ENCODE results near the gene GALR3. TPM values are rescaled to one million over a fixed set of nuclear protein-coding genes. Genes with fewer than 3 reads are reported as not detected.

Gene GALR3
- total RNA-seq, 4 donors from 2014 or later = not detected

DNA sequence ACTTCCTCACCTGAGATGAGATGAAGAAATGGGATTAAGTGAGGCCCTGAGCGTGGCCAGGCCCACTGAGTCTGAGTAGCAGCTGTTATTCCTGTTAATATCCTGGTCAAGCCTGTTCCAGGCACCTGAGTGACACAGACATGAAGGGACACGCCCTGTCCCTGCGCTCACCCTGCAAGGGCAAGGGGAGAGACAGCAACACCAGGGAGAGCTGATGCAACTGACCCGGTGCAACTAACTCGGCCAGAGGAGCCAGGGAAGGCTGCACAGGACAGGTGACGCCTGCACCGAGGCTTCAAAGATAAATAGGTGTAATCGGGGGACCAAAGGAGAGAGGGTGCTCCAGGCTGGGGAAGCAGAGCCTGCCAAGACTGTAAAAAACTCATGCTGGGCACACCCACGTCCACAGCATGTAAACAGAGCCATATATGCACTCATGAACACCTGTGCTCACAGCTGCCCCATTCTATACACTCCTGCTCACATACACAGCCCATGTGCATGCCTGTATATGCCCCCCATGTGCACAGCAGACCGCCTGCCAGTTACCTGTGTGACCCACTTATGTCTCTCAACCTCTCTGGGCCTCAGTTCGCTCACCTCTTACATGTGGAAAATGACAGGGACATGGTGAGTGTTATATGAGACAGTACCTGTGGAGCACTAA is 38.2 kb upstream of the GALR3 start:
- H3K27ac ChIP-seq = peak overlapping the region; percentile 76 to 87 (median 85)
- 42% methylated on average over 11 of the region's 11 CpGs; no CpG with 5 or more reads in 1 of the 2 donors for WGBS, 2 donors (ENCODE audit: low coverage in 1 of 2)
- peaks cover 3 to 25% (median 17%) of the 10 kb centered on the region in 4 donors for H3K4me1 ChIP-seq
- no peaks in the 10 kb centered on the region for H3K36me3 ChIP-seq
- in situ Hi-C loops (cut with MboI; ENCODE audit: low pct_ligation_motif_present in 1 of 4, low pct_unique_long_range_greater_than_20kb in 1 of 4, low sequenced_read_pairs in 3 of 4) (loop anchor here in 1 of 4 donors (25.0 kb wide), 1 partner anchor 98 kb away; the partner anchor contains the start of genes LGALS1, NOL12 and TRIOBP), intact Hi-C loops (cut with DNase I; ENCODE audit: low total_unique reads) (loop anchor here (5.0 kb wide), 1 partner anchor 98 kb away; the partner anchor contains the start of gene NOL12)
- H3K9me3 ChIP-seq = no peaks in the 10 kb centered on the region
- no peak overlapping the region for H3K4me3 ChIP-seq
- TF ChIP-seq, protein P1, sequence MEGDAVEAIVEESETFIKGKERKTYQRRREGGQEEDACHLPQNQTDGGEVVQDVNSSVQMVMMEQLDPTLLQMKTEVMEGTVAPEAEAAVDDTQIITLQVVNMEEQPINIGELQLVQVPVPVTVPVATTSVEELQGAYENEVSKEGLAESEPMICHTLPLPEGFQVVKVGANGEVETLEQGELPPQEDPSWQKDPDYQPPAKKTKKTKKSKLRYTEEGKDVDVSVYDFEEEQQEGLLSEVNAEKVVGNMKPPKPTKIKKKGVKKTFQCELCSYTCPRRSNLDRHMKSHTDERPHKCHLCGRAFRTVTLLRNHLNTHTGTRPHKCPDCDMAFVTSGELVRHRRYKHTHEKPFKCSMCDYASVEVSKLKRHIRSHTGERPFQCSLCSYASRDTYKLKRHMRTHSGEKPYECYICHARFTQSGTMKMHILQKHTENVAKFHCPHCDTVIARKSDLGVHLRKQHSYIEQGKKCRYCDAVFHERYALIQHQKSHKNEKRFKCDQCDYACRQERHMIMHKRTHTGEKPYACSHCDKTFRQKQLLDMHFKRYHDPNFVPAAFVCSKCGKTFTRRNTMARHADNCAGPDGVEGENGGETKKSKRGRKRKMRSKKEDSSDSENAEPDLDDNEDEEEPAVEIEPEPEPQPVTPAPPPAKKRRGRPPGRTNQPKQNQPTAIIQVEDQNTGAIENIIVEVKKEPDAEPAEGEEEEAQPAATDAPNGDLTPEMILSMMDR (IDR thresholded peaks at IDR 0.05) = no peak
- TF ChIP-seq POLR2A (IDR thresholded peaks at IDR 0.05) = peak; percentile 30
- peak in 2 of 3 donors; percentile 49 to 62 for TF ChIP-seq POLR2AphosphoS5 (IDR thresholded peaks at IDR 0.05)
- TF ChIP-seq EP300 (IDR thresholded peaks at IDR 0.05; ENCODE audit: low read depth) = peak; percentile 28
- no peaks in the 10 kb centered on the region for H3K27me3 ChIP-seq
- peak; percentile 84 for DNase-seq

DNA sequence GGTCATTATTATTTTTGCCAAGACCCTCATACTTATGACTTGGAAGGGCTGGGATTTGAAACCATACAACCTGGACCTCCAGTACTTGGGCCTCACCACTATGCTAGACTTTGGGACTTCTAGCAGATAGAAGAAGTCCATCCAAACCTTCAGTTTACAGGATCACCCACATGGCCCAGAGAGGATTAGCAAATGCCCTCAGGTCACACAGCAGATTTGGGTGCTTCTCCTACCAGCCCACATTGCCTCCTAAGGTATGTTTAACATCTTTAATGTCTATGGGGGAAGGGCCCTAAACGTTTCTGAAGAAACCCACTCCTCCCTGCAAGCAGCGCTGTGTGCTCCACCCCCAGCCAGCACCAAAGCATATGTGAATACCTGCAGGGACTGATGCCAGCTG is 32.9 kb upstream of the GALR3 start:
- Histone ChIP-seq H3K36me3 (no peaks in the 10 kb centered on the region), H3K4me1 (peaks cover 0 to 21% (median 12%) of the 10 kb centered on the region in 4 donors), H3K27me3 (no peaks in the 10 kb centered on the region), H3K27ac (no peak overlapping the region), H3K4me3 (no peak overlapping the region), H3K9me3 (no peaks in the 10 kb centered on the region)
- 55% methylated on average over 2 of the region's 2 CpGs; no CpG with 5 or more reads in 1 of the 2 donors for WGBS, 2 donors (ENCODE audit: low coverage in 1 of 2)
- in situ Hi-C loops (cut with MboI; ENCODE audit: low pct_ligation_motif_present in 1 of 4, low pct_unique_long_range_greater_than_20kb in 1 of 4, low sequenced_read_pairs in 3 of 4) (loop anchor here in 1 of 4 donors (25.0 kb wide), 1 partner anchor 103 kb away; the partner anchor contains the start of genes LGALS1, NOL12 and TRIOBP), intact Hi-C loops (cut with DNase I; ENCODE audit: low total_unique reads) (loop anchor here (10.0 kb wide), 1 partner anchor 145 kb away; no protein-coding TSS in a partner anchor)
- TF ChIP-seq, protein P1 (IDR thresholded peaks at IDR 0.05) = no peak
- TF ChIP-seq POLR2A (IDR thresholded peaks at IDR 0.05) = no peak
- TF ChIP-seq POLR2AphosphoS5 (IDR thresholded peaks at IDR 0.05) = no peak
- no peak for TF ChIP-seq EP300 (IDR thresholded peaks at IDR 0.05; ENCODE audit: low read depth)
- no peak for DNase-seq

DNA sequence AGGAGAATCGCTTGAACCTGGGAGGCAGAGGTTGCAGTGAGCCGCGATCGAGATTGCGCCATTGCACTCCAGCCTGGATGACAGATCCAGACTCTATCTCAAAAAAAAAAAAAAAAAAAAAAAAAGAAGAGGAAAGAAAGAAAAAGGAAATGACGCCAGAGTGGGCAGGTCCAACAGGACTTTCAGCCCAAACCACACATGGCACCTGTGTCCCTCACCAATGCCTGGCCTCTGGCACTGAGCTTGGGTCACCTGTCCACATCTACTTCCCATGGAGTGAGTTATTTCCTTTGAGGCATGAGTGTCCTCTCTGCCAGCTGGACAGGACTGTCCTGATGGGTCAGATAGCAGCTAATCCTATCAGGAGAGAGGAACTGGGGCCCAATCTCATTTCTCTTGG is 30.7 kb upstream of the GALR3 start:
- Histone ChIP-seq H3K4me1 (peaks cover 0 to 29% (median 19%) of the 10 kb centered on the region in 4 donors), H3K27ac (peak overlapping the region in 1 of 4 donors; percentile 56), H3K27me3 (no peaks in the 10 kb centered on the region), H3K4me3 (no peak overlapping the region), H3K36me3 (no peaks in the 10 kb centered on the region), H3K9me3 (no peaks in the 10 kb centered on the region)
- intact Hi-C loops (cut with DNase I; ENCODE audit: low total_unique reads) (loop anchor here (10.0 kb wide), 1 partner anchor 148 kb away; no protein-coding TSS in a partner anchor), in situ Hi-C loops (cut with MboI; ENCODE audit: low pct_ligation_motif_present in 1 of 4, low pct_unique_long_range_greater_than_20kb in 1 of 4, low sequenced_read_pairs in 3 of 4) (loop anchor here in 1 of 4 donors (25.0 kb wide), 1 partner anchor 105 kb away; the partner anchor contains the start of genes LGALS1, NOL12 and TRIOBP)
- whole genome bisulfite sequencing, 2 donors (ENCODE audit: low coverage in 1 of 2) = 71 to 88% methylated on average over 1 to 6 of the region's 6 CpGs
- no peak for DNase-seq
- TF ChIP-seq EP300 (IDR thresholded peaks at IDR 0.05; ENCODE audit: low read depth) (no peak), POLR2A (IDR thresholded peaks at IDR 0.05) (no peak), POLR2AphosphoS5 (IDR thresholded peaks at IDR 0.05) (no peak)
- TF ChIP-seq, protein P1 (IDR thresholded peaks at IDR 0.05) = no peak

DNA sequence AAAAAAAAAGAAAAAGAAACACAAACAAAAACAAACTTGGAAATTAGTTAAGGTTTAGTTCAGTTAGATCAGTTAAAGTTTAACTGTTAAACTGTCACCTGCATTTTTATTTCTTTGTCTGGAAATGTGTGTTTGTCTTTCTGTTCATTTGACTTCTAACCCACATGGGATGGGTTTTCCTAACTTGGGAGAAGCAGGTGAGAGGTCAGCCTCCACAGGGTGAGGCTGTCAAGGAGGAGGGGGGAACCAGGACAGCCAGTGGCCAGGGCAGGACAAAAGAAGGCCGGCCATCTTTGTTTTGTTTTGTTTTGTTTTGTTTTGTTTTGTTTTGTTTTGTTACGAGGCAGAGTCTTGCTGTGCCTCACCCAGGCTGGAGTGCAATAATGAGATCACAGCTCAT is 28.8 kb upstream of the GALR3 start:
- intact Hi-C loops (cut with DNase I; ENCODE audit: low total_unique reads) = loop anchor here (10.0 kb wide), 1 partner anchor 150 kb away; no protein-coding TSS in a partner anchor
- TF ChIP-seq EP300 (IDR thresholded peaks at IDR 0.05; ENCODE audit: low read depth) (no peak), POLR2AphosphoS5 (IDR thresholded peaks at IDR 0.05) (no peak), POLR2A (IDR thresholded peaks at IDR 0.05) (no peak)
- TF ChIP-seq, protein P1 (IDR thresholded peaks at IDR 0.05) = no peak
- H3K27me3 ChIP-seq = no peaks in the 10 kb centered on the region
- H3K36me3 ChIP-seq = no peaks in the 10 kb centered on the region
- H3K4me3 ChIP-seq = no peak overlapping the region
- no peak for DNase-seq
- 50 to 62% methylated on average over 2 of the region's 2 CpGs for WGBS, 2 donors (ENCODE audit: low coverage in 1 of 2)
- in situ Hi-C loops (cut with MboI; ENCODE audit: low pct_ligation_motif_present in 1 of 4, low pct_unique_long_range_greater_than_20kb in 1 of 4, low sequenced_read_pairs in 3 of 4) = loop anchor here in 1 of 4 donors (25.0 kb wide), 1 partner anchor 107 kb away; the partner anchor contains the start of genes LGALS1, NOL12 and TRIOBP
- peaks cover 0 to 29% (median 19%) of the 10 kb centered on the region in 4 donors for H3K4me1 ChIP-seq
- no peaks in the 10 kb centered on the region for H3K9me3 ChIP-seq
- H3K27ac ChIP-seq = peak overlapping the region in 3 of 4 donors; percentile 59 to 74 (median 73)

All from transverse colon (tissue), 4 donors.